ENCODE results near the gene WDR48.

WDR48 gene

GRCh38 chr3:39132096-39133092, 80.6 kb downstream of the WDR48 start:
- TF ChIP-seq, protein P1, sequence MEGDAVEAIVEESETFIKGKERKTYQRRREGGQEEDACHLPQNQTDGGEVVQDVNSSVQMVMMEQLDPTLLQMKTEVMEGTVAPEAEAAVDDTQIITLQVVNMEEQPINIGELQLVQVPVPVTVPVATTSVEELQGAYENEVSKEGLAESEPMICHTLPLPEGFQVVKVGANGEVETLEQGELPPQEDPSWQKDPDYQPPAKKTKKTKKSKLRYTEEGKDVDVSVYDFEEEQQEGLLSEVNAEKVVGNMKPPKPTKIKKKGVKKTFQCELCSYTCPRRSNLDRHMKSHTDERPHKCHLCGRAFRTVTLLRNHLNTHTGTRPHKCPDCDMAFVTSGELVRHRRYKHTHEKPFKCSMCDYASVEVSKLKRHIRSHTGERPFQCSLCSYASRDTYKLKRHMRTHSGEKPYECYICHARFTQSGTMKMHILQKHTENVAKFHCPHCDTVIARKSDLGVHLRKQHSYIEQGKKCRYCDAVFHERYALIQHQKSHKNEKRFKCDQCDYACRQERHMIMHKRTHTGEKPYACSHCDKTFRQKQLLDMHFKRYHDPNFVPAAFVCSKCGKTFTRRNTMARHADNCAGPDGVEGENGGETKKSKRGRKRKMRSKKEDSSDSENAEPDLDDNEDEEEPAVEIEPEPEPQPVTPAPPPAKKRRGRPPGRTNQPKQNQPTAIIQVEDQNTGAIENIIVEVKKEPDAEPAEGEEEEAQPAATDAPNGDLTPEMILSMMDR (IDR thresholded peaks at IDR 0.05; ENCODE audit: borderline replicate concordance, insufficient read depth, low read depth, low read length) = no peak
- H3K4me3 ChIP-seq (ENCODE audit: low read depth, low read length) = no peak overlapping the region

GRCh38 chr3:39133093-39133490, 81.3 kb downstream of the WDR48 start:
- no peak overlapping the region for H3K4me3 ChIP-seq (ENCODE audit: low read depth, low read length)
- TF ChIP-seq, protein P1 (IDR thresholded peaks at IDR 0.05; ENCODE audit: borderline replicate concordance, insufficient read depth, low read depth, low read length) = no peak

DNA sequence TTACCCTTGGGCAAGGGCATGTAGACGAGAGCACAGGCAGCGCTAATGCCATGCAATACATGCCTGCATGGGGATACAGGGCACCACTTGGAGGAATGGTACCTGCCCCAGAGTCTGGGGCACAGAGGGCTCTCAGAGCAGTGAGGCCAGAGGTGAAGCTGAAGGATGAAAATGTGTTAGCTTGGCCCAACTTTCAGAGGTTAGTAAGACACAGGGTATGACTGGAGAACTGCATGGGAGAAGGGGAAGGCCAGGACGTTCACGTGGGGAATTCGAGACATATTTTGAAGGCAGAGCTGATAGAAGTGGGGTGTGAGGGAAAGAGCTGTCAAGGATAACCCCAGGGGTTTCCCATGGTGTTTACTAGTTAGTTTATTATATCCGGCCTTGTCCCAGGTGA, 82.0 kb downstream of the WDR48 start:
- TF ChIP-seq, protein P1 (IDR thresholded peaks at IDR 0.05; ENCODE audit: borderline replicate concordance, insufficient read depth, low read depth, low read length) = no peak
- H3K4me3 ChIP-seq (ENCODE audit: low read depth, low read length) = no peak overlapping the region

DNA sequence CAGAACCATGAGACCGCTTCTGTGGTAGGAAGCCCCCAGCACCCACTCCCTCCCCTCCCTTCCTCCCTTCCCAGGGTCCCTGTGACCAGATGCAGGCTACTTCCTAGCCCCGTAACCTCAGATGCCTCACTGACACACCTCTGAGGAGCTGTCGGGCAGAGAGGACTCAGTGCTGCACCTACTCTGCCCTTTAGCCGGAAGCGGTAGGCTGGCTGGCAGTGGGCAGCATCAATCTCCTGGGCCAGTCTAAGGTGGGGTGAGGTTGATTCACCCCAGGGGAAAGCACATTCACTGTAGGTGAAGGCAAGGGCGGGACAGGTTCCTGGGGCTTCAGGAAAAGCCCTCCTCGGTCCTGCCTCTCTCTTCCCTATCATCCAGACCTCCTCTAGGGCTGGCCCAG, 82.5 kb downstream of the WDR48 start:
- TF ChIP-seq, protein P1 (IDR thresholded peaks at IDR 0.05; ENCODE audit: borderline replicate concordance, insufficient read depth, low read depth, low read length) = no peak
- H3K4me3 ChIP-seq (ENCODE audit: low read depth, low read length) = no peak overlapping the region

DNA sequence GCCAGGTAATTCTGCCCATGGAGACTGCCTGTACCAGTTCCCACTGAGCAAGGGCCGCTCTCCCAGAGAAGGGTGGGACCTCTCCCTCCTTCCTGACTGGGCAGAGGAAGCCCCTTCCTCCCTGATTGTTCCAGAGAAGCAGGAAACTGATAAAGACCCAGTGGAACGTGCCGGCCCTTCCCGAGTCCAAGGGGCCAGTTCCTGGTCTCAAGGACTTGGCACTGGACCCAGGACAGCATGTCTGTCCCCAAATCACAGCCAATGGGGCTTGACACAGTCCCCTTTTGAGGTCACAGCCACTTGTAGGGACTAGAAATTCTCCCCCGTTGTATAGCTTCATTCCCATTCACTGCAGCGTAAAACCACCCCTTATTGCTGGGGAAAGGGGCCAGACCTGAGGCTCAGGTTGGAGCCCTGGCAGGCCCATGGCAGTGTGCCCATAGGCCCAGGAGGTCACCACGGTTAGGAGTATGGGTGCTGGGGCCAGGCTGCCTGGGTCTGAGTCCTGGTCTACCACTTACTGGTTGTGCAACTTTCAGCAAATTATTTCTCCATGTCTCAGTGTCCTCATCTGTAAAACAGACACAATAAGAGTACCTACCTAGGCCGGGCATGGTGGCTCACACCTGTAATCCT, 83.5 kb downstream of the WDR48 start:
- H3K4me3 ChIP-seq (ENCODE audit: low read depth, low read length) = no peak overlapping the region
- TF ChIP-seq, protein P1 (IDR thresholded peaks at IDR 0.05; ENCODE audit: borderline replicate concordance, insufficient read depth, low read depth, low read length) = no peak

DNA sequence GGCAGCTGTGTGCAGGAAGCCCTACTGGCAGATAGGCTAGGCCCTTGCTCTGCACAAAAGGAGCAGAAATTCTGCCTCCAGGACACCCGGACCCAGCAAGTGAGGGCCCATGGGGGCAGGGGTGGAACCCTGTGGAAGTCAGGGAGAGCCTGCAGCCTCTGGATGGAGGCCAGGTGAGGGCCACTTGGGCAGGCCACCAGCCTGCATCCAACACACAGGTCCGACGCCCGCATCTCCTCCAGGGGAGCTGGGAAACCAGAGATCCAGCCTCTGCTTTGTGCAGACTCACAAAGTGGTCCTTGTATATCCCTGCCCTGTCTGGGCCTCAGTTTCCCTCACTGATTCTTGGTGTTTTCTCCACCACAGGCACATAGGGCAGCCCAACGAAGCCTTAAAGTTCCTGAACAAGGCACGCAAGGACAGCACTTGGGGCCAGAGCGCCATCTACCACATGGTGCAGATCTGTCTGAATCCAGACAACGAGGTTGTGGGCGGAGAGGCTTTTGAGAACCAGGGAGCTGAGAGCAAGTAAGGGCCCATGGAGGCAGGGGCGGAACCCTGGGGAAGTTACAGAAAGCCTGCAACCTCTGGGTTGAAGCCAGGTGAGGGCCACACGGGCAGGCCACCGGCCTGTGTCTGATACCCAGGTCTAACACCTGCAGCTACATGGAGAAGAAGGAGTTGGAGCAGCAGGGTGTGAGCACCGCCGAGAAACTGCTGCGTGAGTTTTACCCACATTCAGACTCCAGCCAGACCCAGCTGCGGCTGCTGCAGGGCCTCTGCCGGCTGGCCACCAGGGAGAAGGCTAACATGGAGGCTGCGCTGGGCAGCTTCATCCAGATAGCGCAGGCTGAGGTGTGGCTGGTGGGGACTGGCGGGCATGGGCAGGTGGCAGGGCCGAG, 85.0 kb downstream of the WDR48 start:
- TF ChIP-seq, protein P1 (IDR thresholded peaks at IDR 0.05; ENCODE audit: borderline replicate concordance, insufficient read depth, low read depth, low read length) = no peak
- H3K4me3 ChIP-seq (ENCODE audit: low read depth, low read length) = no peak overlapping the region

Data from GM12875 (cell line).